PFSK-1 (cell line): ENCODE data around the gene CHGA.

Experiments
- FOXP2 ChIP-seq: optimal IDR thresholded peaks from 2 replicates; pipeline ENCODE3; 2011; ENCODE audit warnings: borderline replicate concordance, control low read depth, inconsistent platforms; ENCODE audit not compliant: insufficient read depth; ENCODE audit errors: extremely low read length, extremely low read depth
- POLR2AphosphoS5 ChIP-seq: IDR thresholded peaks from 2 replicates; pipeline ENCODE4 v1.6.1; 2012; ENCODE audit warnings: low read depth, mild to moderate bottlenecking, control low read depth, low read length, moderate library complexity
- REST ChIP-seq, 2 experiments: IDR thresholded peaks; 2 replicates each; pipeline versions ENCODE4 v1.6.1 to v1.8.0; 2011 to 2012; ENCODE audit warnings: low read depth in 2 of 2, low read length in 2 of 2, control low read depth in 1 of 2, inconsistent platforms in 1 of 2, mild to moderate bottlenecking in 1 of 2, moderate library complexity in 1 of 2; ENCODE audit not compliant: insufficient read depth in 1 of 2
- SIN3A ChIP-seq: IDR thresholded peaks from 2 replicates; pipeline ENCODE4 v1.6.1; 2012; ENCODE audit warnings: mild to moderate bottlenecking, low read length, moderate library complexity, borderline replicate concordance; ENCODE audit not compliant: insufficient read depth
- TAF1 ChIP-seq: IDR thresholded peaks from 2 replicates; pipeline ENCODE4 v1.6.1; 2012; ENCODE audit warnings: low read length, control low read depth, borderline replicate concordance; ENCODE audit not compliant: insufficient read depth

CHGA gene

GRCh38 chr14:92971601-92972180, 48.7 kb downstream of the CHGA start:
- TF ChIP-seq FOXP2 (no peak), POLR2AphosphoS5 (no peak), TAF1 (no peak), SIN3A (no peak), REST (IDR thresholded peaks at IDR 0.05; ENCODE audit: insufficient read depth in 1 of 2, low read depth in 2 of 2, low read length in 2 of 2) (no peak)

- TF ChIP-seq FOXP2 (no peak), REST (IDR thresholded peaks at IDR 0.05; ENCODE audit: insufficient read depth in 1 of 2, low read depth in 2 of 2, low read length in 2 of 2) (no peak), TAF1 (no peak), SIN3A (no peak), POLR2AphosphoS5 (no peak)
Measured at GRCh38 chr14:92973261-92973797, 50.4 kb downstream of the CHGA start.

- TF ChIP-seq SIN3A: no peak
- TF ChIP-seq FOXP2: no peak
- TF ChIP-seq TAF1: no peak
- TF ChIP-seq POLR2AphosphoS5: no peak
- no peak for TF ChIP-seq REST (IDR thresholded peaks at IDR 0.05; ENCODE audit: insufficient read depth in 1 of 2, low read depth in 2 of 2, low read length in 2 of 2)
Measured at GRCh38 chr14:92973798-92974372, 50.9 kb downstream of the CHGA start.

- TF ChIP-seq SIN3A (no peak), TAF1 (no peak), POLR2AphosphoS5 (no peak), REST (IDR thresholded peaks at IDR 0.05; ENCODE audit: insufficient read depth in 1 of 2, low read depth in 2 of 2, low read length in 2 of 2) (no peak), FOXP2 (no peak)
Measured at GRCh38 chr14:92974541-92975345, 51.8 kb downstream of the CHGA start.
